Raji (cell line): Measurements from ENCODE around the gene ZDHHC12.

Experiments
- POLR2A ChIP-seq: IDR thresholded peaks from 2 replicates; pipeline ENCODE4 v1.6.1; 2011; ENCODE audit warnings: low read depth, low read length, control low read depth; ENCODE audit not compliant: insufficient read depth

Gene ZDHHC12

DNA sequence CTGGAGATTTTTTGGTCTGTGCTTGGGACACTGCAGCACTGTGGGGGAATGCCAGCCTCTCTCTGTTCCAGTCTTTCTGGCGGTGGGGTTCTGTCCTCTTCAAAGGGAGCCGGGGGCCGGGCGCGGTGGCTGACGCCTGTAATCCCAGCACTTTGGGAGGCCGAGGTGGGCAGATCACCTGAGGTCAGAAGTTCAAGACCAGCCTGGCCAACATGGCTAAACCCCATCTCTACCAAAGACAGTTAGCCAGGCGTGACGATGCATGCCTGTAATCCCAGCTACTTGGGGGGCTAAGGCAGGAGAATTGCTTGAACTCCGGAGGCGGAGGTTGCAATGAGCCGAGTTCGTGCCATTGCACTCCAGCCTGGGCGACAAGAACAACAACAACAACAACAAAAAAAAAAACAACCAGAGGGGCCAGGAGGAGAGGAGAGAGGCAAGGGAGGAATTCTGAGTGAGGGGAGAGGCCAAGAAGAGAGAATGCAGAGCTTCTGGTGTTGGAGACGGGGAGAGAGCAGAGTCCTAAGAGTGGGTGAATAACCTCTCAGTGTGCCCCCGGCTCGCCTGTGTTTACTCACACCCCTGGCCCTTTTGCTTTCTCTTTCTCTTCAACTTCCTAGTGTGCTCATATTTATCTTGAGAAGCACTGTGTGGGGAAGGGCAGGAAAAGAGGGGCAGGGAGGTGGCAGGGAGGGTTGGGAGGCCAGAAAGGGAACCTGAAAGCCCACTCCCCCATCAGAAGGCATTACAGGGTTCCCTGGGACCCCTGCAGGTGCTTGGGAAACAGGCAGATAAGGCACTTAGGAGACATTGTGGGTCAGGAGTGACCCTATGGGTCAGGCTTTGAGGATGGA, 38.1 kb downstream of the ZDHHC12 start:
- peak; percentile 41; the same call in 1 of the 2 replicates for TF ChIP-seq POLR2A

GRCh38 chr9:128684325-128685199, 39.4 kb downstream of the ZDHHC12 start:
- peak; percentile 78 for TF ChIP-seq POLR2A

- no peak for TF ChIP-seq POLR2A
These were observed 39.9 kb downstream of the ZDHHC12 start for GRCh38 chr9:128684065-128684324.

- peak; percentile 81 for TF ChIP-seq POLR2A
These were observed 40.4 kb downstream of the ZDHHC12 start for GRCh38 chr9:128683340-128684064.

DNA sequence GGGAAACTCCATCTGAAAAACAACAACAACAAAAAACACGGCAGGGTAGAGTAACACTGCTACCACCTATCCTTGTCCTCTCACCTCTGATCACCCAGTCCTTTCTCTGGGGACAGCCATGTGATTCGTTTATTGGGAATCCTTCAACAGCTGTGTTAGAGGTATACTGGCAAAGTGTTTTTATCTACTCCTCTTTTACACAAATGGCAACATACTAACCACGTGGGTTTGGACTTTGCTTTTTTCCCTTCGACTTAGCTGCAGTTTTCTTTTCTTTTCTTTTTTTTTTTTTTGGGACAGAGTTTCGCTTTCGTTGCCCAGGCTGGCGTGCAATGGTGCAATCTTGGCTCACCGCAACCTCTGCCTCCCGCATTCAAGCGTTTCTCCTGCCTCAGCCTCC, 46.1 kb downstream of the ZDHHC12 start:
- no peak for TF ChIP-seq POLR2A

DNA sequence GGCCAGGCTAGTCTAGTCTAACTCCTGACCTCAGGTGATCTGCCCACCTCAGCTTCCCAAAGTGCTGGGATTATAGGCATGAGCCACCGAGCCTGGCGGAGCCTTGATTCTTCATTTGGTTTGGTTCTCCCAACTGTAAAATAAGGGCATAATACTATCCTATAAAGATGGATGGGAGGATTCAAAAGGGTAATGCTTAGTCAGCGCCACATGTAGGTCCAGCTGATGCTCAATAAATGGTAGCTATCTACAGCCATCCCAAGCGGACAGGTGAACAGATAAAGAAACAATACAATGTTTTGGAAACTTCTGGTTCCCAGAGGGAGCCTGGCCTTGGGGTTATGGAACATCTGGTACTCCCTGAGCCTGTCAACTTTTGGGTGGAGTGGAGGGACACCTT, 48.5 kb downstream of the ZDHHC12 start:
- no peak for TF ChIP-seq POLR2A
